WERI-Rb-1 (cell line): ENCODE measurements around the gene ZNF432.
A peak's percentile ranks its signal among the peaks of the same experiment; 100 is the strongest.
"Not testable (repeated sequence)": the region's sequence is repeated elsewhere in the genome, so short reads cannot be mapped to it uniquely, and the experiment has no call there.

ENCODE experiments used
- DNase-seq: peaks from one replicate; pipeline ENCODE4 v3.0.0-alpha.2; 2020
- H3K27ac ChIP-seq: fragments of 250-450 bp; sonication (Bioruptor Pico); 2 replicates; pipeline ENCODE4 v1.5.1; 2020; ENCODE audit warnings: mild to moderate bottlenecking, moderate library complexity
- H3K27me3 ChIP-seq: fragments of 250-450 bp; sonication (Bioruptor Pico); 2 replicates; pipeline ENCODE4 v1.5.1; 2021; ENCODE audit warnings: mild to moderate bottlenecking, low read depth, moderate library complexity; ENCODE audit not compliant: insufficient read depth, severe bottlenecking
- H3K36me3 ChIP-seq: fragments of 250-450 bp; sonication (Bioruptor Pico); 2 replicates; pipeline ENCODE4 v1.5.1; 2020; ENCODE audit warnings: mild to moderate bottlenecking, moderate library complexity
- H3K4me3 ChIP-seq: 2 replicates; pipeline ENCODE4 v1.5.1; 2011; ENCODE audit warnings: low read depth, mild to moderate bottlenecking, control low read depth, low read length
- H3K9me3 ChIP-seq: fragments of 250-450 bp; sonication (Bioruptor Pico); 2 replicates; pipeline ENCODE4 v1.5.1; 2021; ENCODE audit warnings: mild to moderate bottlenecking, moderate library complexity; ENCODE audit not compliant: severe bottlenecking
- CTCF ChIP-seq: IDR thresholded peaks from 2 replicates; pipeline ENCODE4 v1.5.1; 2011; ENCODE audit warnings: low read depth, mild to moderate bottlenecking, control low read depth, inconsistent platforms, low read length

Gene ZNF432

GRCh38 chr19:52048555-52049501 is at the start of gene ZNF432:
Gene ZNF432 (minus strand): TSS chr19:52048838. CDS start chr19:52046868, 1,970 bp downstream.
- peaks cover 35% of the 10 kb centered on the region for H3K36me3 ChIP-seq
- peak within 1 kb of the TSS; percentile 96 for H3K4me3 ChIP-seq
- no peaks in the 10 kb centered on the region for H3K27me3 ChIP-seq
- peak within 1 kb of the TSS; percentile 94 for H3K27ac ChIP-seq
- peak; percentile 91 for DNase-seq
- peaks cover 7% of the 10 kb centered on the region for H3K9me3 ChIP-seq
- no peak for TF ChIP-seq CTCF

- H3K27ac ChIP-seq, H3K27me3 ChIP-seq, H3K4me3 ChIP-seq, DNase-seq: not testable (repeated sequence)
- Histone ChIP-seq H3K9me3 (peaks cover 12% of the 10 kb centered on the region), H3K36me3 (peaks cover 13% of the 10 kb centered on the region)
Measured at GRCh38 chr19:52096416-52096815, 47.8 kb upstream of the ZNF432 start.

GRCh38 chr19:52095172-52096014 is 46.8 kb upstream of the ZNF432 start, which contains the start of gene ZNF841:
Gene ZNF841 (minus strand): TSS chr19:52095765. CDS start chr19:52084801, 10,964 bp downstream.
- Histone ChIP-seq H3K27me3 (no peaks in the 10 kb centered on the region), H3K36me3 (peaks cover 16% of the 10 kb centered on the region), H3K4me3 (peak within 1 kb of the TSS; percentile 99), H3K9me3 (peaks cover 12% of the 10 kb centered on the region), H3K27ac (peak within 1 kb of the TSS; percentile 65)
- DNase-seq = peak; percentile 96
- TF ChIP-seq CTCF = no peak

GRCh38 chr19:52094526-52095130 is 46.0 kb upstream of the ZNF432 start:
- DNase-seq = no peak
- peaks cover 12% of the 10 kb centered on the region for H3K9me3 ChIP-seq
- no peaks in the 10 kb centered on the region for H3K27me3 ChIP-seq
- peaks cover 24% of the 10 kb centered on the region for H3K36me3 ChIP-seq
- H3K27ac ChIP-seq = peak overlapping the region; percentile 65; the same call in 1 of the 2 replicates
- H3K4me3 ChIP-seq = peak overlapping the region; percentile 99
- TF ChIP-seq CTCF = no peak

- DNase-seq = no peak
- Histone ChIP-seq H3K4me3 (no peak overlapping the region), H3K27me3 (no peaks in the 10 kb centered on the region), H3K36me3 (peaks cover 51% of the 10 kb centered on the region), H3K9me3 (no peaks in the 10 kb centered on the region), H3K27ac (no peak overlapping the region)
- TF ChIP-seq CTCF = no peak
Measured at GRCh38 chr19:52086481-52086880, 37.8 kb upstream of the ZNF432 start.
